H1 (cell line): ENCODE measurements around the gene PRR36. TPM values are rescaled to one million over a fixed set of nuclear protein-coding genes. Genes with fewer than 3 reads are reported as not detected.

Experiments used
- CTCF ChIA-PET: fragments of 300-600 bp; sonication (Branson Sonifier 250); formaldehyde crosslinking; loops from one replicate; lab custom pipeline; 2021; ENCODE audit not compliant: partially characterized antibody; lab: Charles Lee
- POLR2A ChIA-PET: fragments of 300-600 bp; sonication (Branson Sonifier 250); formaldehyde crosslinking; loops from one replicate; lab custom pipeline; 2021; ENCODE audit warnings: inconsistent platforms; ENCODE audit not compliant: partially characterized antibody; lab: Charles Lee
- DNase-seq, 2 experiments: peaks; one replicate each; pipeline versions ENCODE4 v3.0.0 to v3.0.0-alpha.2; 2010 to 2022; ENCODE audit warnings: low spot score in 2 of 2, low read depth in 1 of 2, mixed read lengths in 1 of 2
- FAIRE-seq: peaks from 2 replicates; lab custom pipeline; 2011; peaks lifted over from hg19 to GRCh38; lab: Jason Lieb, UNC
- H2AFZ ChIP-seq: 2 replicates; pipeline ENCODE4 v1.8.1; 2012; ENCODE audit warnings: low read length, inconsistent platforms
- H2AK5ac ChIP-seq: 2 replicates; pipeline ENCODE4 v1.6.1; 2013; ENCODE audit warnings: low read depth, low read length
- H2BK120ac ChIP-seq: replicated peaks from 2 replicates; pipeline ENCODE3; 2013; ENCODE audit warnings: low read depth, low read length, inconsistent platforms
- H2BK12ac ChIP-seq: 2 replicates; pipeline ENCODE4 v1.6.1; 2013; ENCODE audit warnings: low read depth, low read length
- H2BK15ac ChIP-seq: 2 replicates; pipeline ENCODE4 v1.6.1; 2013; ENCODE audit warnings: low read length
- H2BK20ac ChIP-seq: 2 replicates; pipeline ENCODE4 v1.6.1; 2013; ENCODE audit warnings: low read length
- H2BK5ac ChIP-seq: 2 replicates; pipeline ENCODE4 v1.6.1; 2013; ENCODE audit warnings: low read depth, low read length
- H3K14ac ChIP-seq: 2 replicates; pipeline ENCODE4 v1.6.1; 2013; ENCODE audit warnings: inconsistent platforms; ENCODE audit not compliant: insufficient read length
- H3K18ac ChIP-seq: 2 replicates; pipeline ENCODE4 v1.6.1; 2013; ENCODE audit warnings: low read length; ENCODE audit errors: extremely low read depth
- H3K23ac ChIP-seq: 2 replicates; pipeline ENCODE4 v1.6.1; 2013; ENCODE audit warnings: inconsistent platforms; ENCODE audit not compliant: insufficient read length
- H3K23me2 ChIP-seq: 2 replicates; pipeline ENCODE4 v1.6.1; 2013; ENCODE audit warnings: low read depth, low read length
- H3K27ac ChIP-seq: 2 replicates; pipeline ENCODE4 v1.6.1; 2011; ENCODE audit warnings: low read depth, low read length, inconsistent platforms
- H3K27me3 ChIP-seq, 4 experiments: replicated peaks in 1 of 4; 1 replicate in 1 of 4; 2 replicates in 3 of 4; pipeline versions ENCODE4 v1.6.1 to v1.8.1; 2011 to 2013; ENCODE audit warnings: low read length in 3 of 4, mild to moderate bottlenecking in 3 of 4, inconsistent platforms in 2 of 4, mixed read lengths in 2 of 4, moderate library complexity in 1 of 4; ENCODE audit not compliant: control insufficient read depth in 3 of 4, insufficient read depth in 3 of 4; ENCODE audit errors: extremely low read depth in 1 of 4
- H3K36me3 ChIP-seq, 4 experiments: 2 replicates each; pipeline versions ENCODE4 v1.6.1 to v1.8.1; 2011 to 2013; ENCODE audit warnings: mild to moderate bottlenecking in 4 of 4, low read length in 3 of 4, moderate library complexity in 2 of 4, control low read depth in 1 of 4, inconsistent platforms in 1 of 4; ENCODE audit not compliant: insufficient read depth in 4 of 4, control insufficient read depth in 2 of 4
- H3K4ac ChIP-seq: replicated peaks from 2 replicates; pipeline ENCODE3; 2013; ENCODE audit warnings: low read length, low read depth, mixed read lengths, inconsistent platforms; ENCODE audit not compliant: insufficient read length
- H3K4me1 ChIP-seq, 4 experiments: replicated peaks in 1 of 4; 1 replicate in 1 of 4; 2 replicates in 3 of 4; pipeline versions ENCODE4 v1.6.1 to v1.8.1; 2011 to 2013; ENCODE audit warnings: low read length in 3 of 4, inconsistent platforms in 2 of 4, mixed read lengths in 1 of 4; ENCODE audit not compliant: insufficient read depth in 4 of 4, control insufficient read depth in 3 of 4
- H3K4me2 ChIP-seq, 2 experiments: 2 replicates each; pipeline versions ENCODE4 v1.6.1 to v1.8.1; 2011 to 2013; ENCODE audit warnings: low read depth in 2 of 2, low read length in 2 of 2, control low read depth in 1 of 2, inconsistent platforms in 1 of 2, mild to moderate bottlenecking in 1 of 2; ENCODE audit not compliant: insufficient read depth in 1 of 2
- H3K4me3 ChIP-seq, 4 experiments: fragments of 200-600, 300-600 bp in 1 of 4; sonication (generic), shearing (Covaris generic), sonication (Bioruptor Twin) in 1 of 4; 2 replicates each; pipeline versions ENCODE4 v1.5.1 to v1.8.1; 2011 to 2016; ENCODE audit warnings: low read length in 4 of 4, low read depth in 3 of 4, control low read depth in 2 of 4, inconsistent platforms in 2 of 4, mild to moderate bottlenecking in 2 of 4, mixed read lengths in 1 of 4, moderate library complexity in 1 of 4; ENCODE audit not compliant: insufficient read depth in 2 of 4; ENCODE audit errors: extremely low read depth in 1 of 4
- H3K56ac ChIP-seq: replicated peaks from 2 replicates; pipeline ENCODE3; 2013; ENCODE audit warnings: low read depth, mild to moderate bottlenecking, mixed read lengths, low read length, inconsistent platforms; ENCODE audit not compliant: insufficient read length
- H3K79me1 ChIP-seq: 2 replicates; pipeline ENCODE4 v1.6.1; 2013; ENCODE audit warnings: low read depth, low read length, control low read depth
- H3K79me2 ChIP-seq, 2 experiments: 2 replicates each; pipeline versions ENCODE4 v1.6.1 to v1.8.1; 2012 to 2013; ENCODE audit warnings: low read length in 2 of 2, mild to moderate bottlenecking in 2 of 2, inconsistent platforms in 1 of 2; ENCODE audit not compliant: insufficient read depth in 2 of 2, control insufficient read depth in 1 of 2
- H3K9ac ChIP-seq, 4 experiments: replicated peaks in 1 of 4; 1 replicate in 1 of 4; 2 replicates in 3 of 4; pipeline versions ENCODE4 v1.6.1 to v1.8.1; 2011 to 2013; ENCODE audit warnings: low read depth in 3 of 4, low read length in 3 of 4, control low read depth in 2 of 4, mild to moderate bottlenecking in 2 of 4, moderate library complexity in 2 of 4, inconsistent platforms in 1 of 4; ENCODE audit errors: extremely low read depth in 1 of 4
- H3K9me3 ChIP-seq, 2 experiments: 2 replicates each; pipeline versions ENCODE4 v1.6.1 to v1.8.1; 2012 to 2013; ENCODE audit warnings: mild to moderate bottlenecking in 2 of 2, moderate library complexity in 2 of 2, control low read depth in 1 of 2, inconsistent platforms in 1 of 2, low read depth in 1 of 2, low read length in 1 of 2, mixed read lengths in 1 of 2; ENCODE audit not compliant: insufficient read depth in 2 of 2
- H4K20me1 ChIP-seq, 2 experiments: replicated peaks in 1 of 2; 2 replicates each; pipeline versions ENCODE3 to v1.8.1; 2011 to 2013; ENCODE audit warnings: inconsistent platforms in 2 of 2, low read length in 2 of 2, mild to moderate bottlenecking in 1 of 2; ENCODE audit not compliant: insufficient read depth in 2 of 2, control insufficient read depth in 1 of 2
- H4K5ac ChIP-seq: 2 replicates; pipeline ENCODE4 v1.6.1; 2013; ENCODE audit warnings: low read length, low read depth, mixed read lengths, inconsistent platforms; ENCODE audit not compliant: insufficient read length
- H4K8ac ChIP-seq: 2 replicates; pipeline ENCODE4 v1.8.0; 2013; ENCODE audit warnings: mild to moderate bottlenecking, moderate library complexity, low read length, inconsistent platforms; ENCODE audit not compliant: insufficient read depth; ENCODE audit errors: extremely low read depth
- H4K91ac ChIP-seq: replicated peaks from 2 replicates; pipeline ENCODE3; 2013; ENCODE audit warnings: low read length, mixed read lengths, inconsistent platforms; ENCODE audit not compliant: insufficient read length
- HDAC2 ChIP-seq, 2 experiments: fragments of 300-600 bp in 1 of 2; sonication (generic) in 1 of 2; IDR thresholded peaks; 2 replicates each; pipeline ENCODE4 v1.6.1; 2011 to 2012; ENCODE audit warnings: low read depth in 2 of 2, low read length in 2 of 2, mild to moderate bottlenecking in 2 of 2, moderate library complexity in 2 of 2, borderline replicate concordance in 1 of 2, inconsistent platforms in 1 of 2
- PHF8 ChIP-seq: fragments of 200-600 bp; sonication (generic); conservative IDR thresholded peaks from 2 replicates; pipeline ENCODE4 v1.7.1; 2012; ENCODE audit warnings: low read depth, mild to moderate bottlenecking, inconsistent platforms, low read length, moderate library complexity
- RBBP5 ChIP-seq: IDR thresholded peaks from 2 replicates; pipeline ENCODE4 v1.7.1; 2012; ENCODE audit warnings: low read depth, mild to moderate bottlenecking, inconsistent platforms, low read length, moderate library complexity, borderline replicate concordance
- WGBS, 2 experiments: shearing (Covaris generic) in 1 of 2; methylation state at CpG; one replicate each; pipeline versions ENCODE4 v1.1.6 to v1.1.7; 2013 to 2015; ENCODE audit warnings: low lambda C conversion rate in 2 of 2, mixed read lengths in 2 of 2, inconsistent platforms in 1 of 2, low coverage in 1 of 2, missing lambda C conversion rate in 1 of 2; ENCODE audit not compliant: insufficient replicate concordance in 2 of 2, insufficient coverage in 1 of 2, insufficient read length in 1 of 2; ENCODE audit errors: extremely low coverage in 1 of 2, missing lambda C conversion rate in 1 of 2; 5-methylcytosine and 5-hydroxymethylcytosine counted together
- polyA plus RNA-seq, 7 experiments: library from polyadenylated mRNA; depleted of rRNA in 3 of 7; stranded (reverse) in 5 of 7; unstranded in 2 of 7; fragments of >200 nt in 5 of 7; fragments of 200-250 nt in 2 of 7; gene quantifications; 1 replicate in 5 of 7; 2 replicates in 1 of 7; 4 replicates in 1 of 7; pipeline versions ENCODE4 v1.2.1 to v1.2.3, GENCODE V29; 2011 to 2013; ENCODE audit warnings: missing spikeins in 2 of 7, mixed read lengths in 2 of 7
- total RNA-seq: library from RNA; stranded (reverse); fragmentation: NEBNext Ultra II Directional; extraction: Animal tissue kit (Norgen Biotek cat#: 25700); gene quantifications from 2 replicates; pipeline ENCODE4 v1.2.1, GENCODE V29; 2021

Gene PRR36
- total and polyA plus RNA-seq, 2 of the 8 experiments (the other 6 are each of a cell fraction or from before 2014, with no cell fraction given) = 1.6 to 23.9 TPM

GRCh38 chr19:7874897-7875273, 695 bp upstream of the PRR36 start:
- Histone ChIP-seq H2AFZ (peak overlapping the region; percentile 78; the same call in 1 of the 2 replicates), H3K27ac (no peak overlapping the region), H2BK15ac (no peak overlapping the region), H3K14ac (no peak overlapping the region), H2BK12ac (0 out of 2 replicates have a peak overlapping the region, but pooled peaks have one; percentile 27), H3K23me2 (peaks cover 9% of the 10 kb centered on the region), H3K36me3 (no peaks in the 10 kb centered on the region), H3K79me2 (no peaks in the 10 kb centered on the region), H3K4ac (no peak overlapping the region), H2BK120ac (no peak overlapping the region), H4K20me1 (peaks cover 3 to 4% of the 10 kb centered on the region in 2 experiments), H3K27me3 (peaks cover 0 to 7% (median 5%) of the 10 kb centered on the region in 4 experiments; a peak in 3 of 7 replicates), H3K9me3 (no peaks in the 10 kb centered on the region), H4K91ac (no peak overlapping the region), H3K9ac (peak overlapping the region in 2 of 4 experiments; percentile 13 to 65; a peak in 2 of 7 replicates), H3K4me2 (peak overlapping the region; percentile 89 to 100), H3K79me1 (no peaks in the 10 kb centered on the region; the same call in 1 of the 2 replicates), H3K4me1 (peaks cover 0 to 16% (median 12%) of the 10 kb centered on the region in 4 experiments; a peak in 5 of 7 replicates), H4K5ac (no peak overlapping the region), H3K23ac (no peak overlapping the region), H2BK20ac (no peak overlapping the region), H2AK5ac (no peak overlapping the region), H3K18ac (0 out of 2 replicates have a peak overlapping the region, but pooled peaks have one; percentile 78), H3K56ac (peak overlapping the region; percentile 1), H4K8ac (no peak overlapping the region; the same call in 1 of the 2 replicates), H3K4me3 (peak overlapping the region; percentile 67 to 98 (median 70); a peak in 6 of 8 replicates), H2BK5ac (no peak overlapping the region)
- WGBS, 2 experiments = 57% methylated on average over 12 of the region's 12 CpGs; no CpG with 5 or more reads in 1 of the 2 experiments
- DNase-seq (no peak), FAIRE-seq (no peak)
- TF ChIP-seq PHF8 (no peak), HDAC2 (IDR thresholded peaks at IDR 0.05; ENCODE audit: borderline replicate concordance in 1 of 2, low read depth in 2 of 2, low read length in 2 of 2) (0 out of 4 replicates have a peak, but pooled peaks of 1 of the 2 experiments have one; percentile 75), RBBP5 (0 out of 2 replicates have a peak, but pooled peaks have one; percentile 24)
- POLR2A ChIA-PET = interaction anchor here (0.6 to 2.0 kb wide), 7 partner anchors 9 to 278 kb away, joined by 3 to 9 read pairs (median 5); partner anchors contain the start of gene LRRC8E
- CTCF ChIA-PET = interaction anchor here (1.0 to 3.5 kb wide), 12 partner anchors 9 to 47 kb away, joined by 3 to 17 read pairs (median 4); partner anchors contain the start of genes MAP2K7 and SNAPC2
